ENCODE measurements around the gene IAH1. TPM values are rescaled to one million over a fixed set of nuclear protein-coding genes. Genes with fewer than 3 reads are reported as not detected.

The IAH1 gene, protein sequence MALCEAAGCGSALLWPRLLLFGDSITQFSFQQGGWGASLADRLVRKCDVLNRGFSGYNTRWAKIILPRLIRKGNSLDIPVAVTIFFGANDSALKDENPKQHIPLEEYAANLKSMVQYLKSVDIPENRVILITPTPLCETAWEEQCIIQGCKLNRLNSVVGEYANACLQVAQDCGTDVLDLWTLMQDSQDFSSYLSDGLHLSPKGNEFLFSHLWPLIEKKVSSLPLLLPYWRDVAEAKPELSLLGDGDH
- 45.9 and 50.2 TPM in 2 replicates for total RNA-seq (2013; cell fraction: nucleolus; rRNA removed)
- total RNA-seq (2014; rRNA removed), result 62.6 and 73.0 TPM in 2 replicates
- total RNA-seq (2014; rRNA removed; fragmentation: Illumina TruSeq; extraction: Trizol), result 60.3 and 61.7 TPM in 2 replicates
- 56.8 and 57.4 TPM in 2 replicates for total RNA-seq (2021)
- 85.7 TPM for polyA plus RNA-seq (2011; ENCODE audit: low read depth)
- 120 and 141 TPM in 2 replicates for polyA plus RNA-seq (2011; rRNA removed)
- 76.8 and 90.2 TPM in 2 replicates for polyA plus RNA-seq (2011; cell fraction: cytosol; rRNA removed)
- polyA plus RNA-seq (2011; cell fraction: nucleus; rRNA removed), result 37.2 and 58.7 TPM in 2 replicates
- 62.2 and 82.7 TPM in 2 replicates for polyA plus RNA-seq (2012)
- 72.0 and 72.2 TPM in 2 replicates for polyA plus RNA-seq (2014; fragmentation: Illumina TruSeq; extraction: Trizol)
- polyA plus RNA-seq (2014; fragmentation: Nextera tagmentation; extraction: Ambion mirVana), result 100 to 1,000 TPM; 120 to 125 TPM
- polyA plus RNA-seq (2014; rRNA removed), result 60.2 and 67.9 TPM in 2 replicates
- polyA plus RNA-seq (2016; fragmentation: Nextera tagmentation; extraction: Ambion mirVana), result 10 to 100 TPM; 78.6 to 83.3 TPM
- polyA minus RNA-seq (2011; rRNA and poly(A)+ RNA removed), result 65.0 and 80.6 TPM in 2 replicates
- 19.2 and 22.7 TPM in 2 replicates for polyA minus RNA-seq (2011; cell fraction: cytosol; rRNA and poly(A)+ RNA removed)
- polyA minus RNA-seq (2011; cell fraction: nucleus; rRNA and poly(A)+ RNA removed), result 16.2 and 20.2 TPM in 2 replicates
- Bru-seq, nascent RNA, result percentile 84 among the genes with signal in this experiment
- percentile 75 among the genes with signal in this experiment for BruChase-seq, experiment 1, labeled RNA remaining after a 6-hour chase
- BruChase-seq, experiment 2, labeled RNA remaining after a 2-hour chase, result percentile 68 among the genes with signal in this experiment
- long read RNA-seq, experiment 1, transcript IAH1-202 (5 exons, 2,137 nt), result minor isoform, 5 of 53 reads
- long read RNA-seq, experiment 1, transcript IAH1-215 (6 exons, 1,266 nt), result major isoform, 36 of 53 reads
- long read RNA-seq, experiment 1, partial matches to known transcripts, result 0 of 53 reads
- long read RNA-seq, experiment 1, other reads (novel, unspliced or antisense), result 10 of 53 reads
- long read RNA-seq, experiment 2, transcript IAH1-215 (6 exons, 1,266 nt), result major isoform, 155 of 231 reads
- long read RNA-seq, experiment 2, transcript IAH1-205 (6 exons, 863 nt), result minor isoform, 7 of 231 reads
- long read RNA-seq, experiment 2, transcript IAH1-202 (5 exons, 2,137 nt), result minor isoform, 32 of 231 reads
- long read RNA-seq, experiment 2, partial matches to known transcripts, result 2 of 231 reads
- long read RNA-seq, experiment 2, other reads (novel, unspliced or antisense), result 33 of 231 reads

DNA sequence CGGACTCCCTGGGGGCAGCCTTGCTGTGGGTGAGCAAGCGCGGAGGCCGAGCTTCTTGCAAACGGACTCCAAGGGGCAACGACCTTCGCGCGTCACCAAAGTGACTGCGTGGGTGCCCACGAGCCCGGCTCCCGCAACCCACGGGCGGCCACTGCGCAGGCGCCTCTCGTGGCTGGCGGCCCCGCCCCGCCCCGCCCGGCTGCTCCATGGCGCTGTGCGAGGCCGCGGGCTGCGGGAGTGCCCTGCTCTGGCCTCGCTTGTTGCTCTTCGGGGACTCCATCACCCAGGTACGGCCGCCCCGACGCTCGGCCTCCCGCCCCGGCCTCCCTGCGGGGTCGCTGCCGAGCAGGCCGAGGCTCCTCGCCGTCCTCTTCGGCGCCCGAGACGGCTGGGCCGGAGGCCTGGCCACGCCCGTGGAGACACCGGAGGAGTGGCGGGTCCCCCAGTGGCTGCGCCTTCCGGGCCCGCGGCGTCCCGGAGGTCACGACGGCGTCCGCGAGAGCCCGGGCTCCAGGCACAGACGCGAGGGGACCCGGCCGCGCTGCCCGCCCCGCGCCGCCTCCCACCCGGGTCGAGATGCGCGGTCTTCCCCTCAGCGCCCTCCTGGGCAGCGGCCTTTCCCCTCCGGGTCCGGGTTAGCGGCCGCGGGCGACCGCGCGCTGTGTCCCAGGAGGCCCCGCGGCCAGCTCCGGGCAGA lies at the start of gene IAH1:
Gene IAH1, plus strand, starts transcription at position 191 of the 697 bp plus-strand sequence. Its CDS starts 16 bp downstream, at position 207.
- CTCF ChIA-PET, result interaction anchor here (0.8 to 3.1 kb wide), 7 partner anchors 52 to 295 kb away, joined by 3 to 17 read pairs (median 4); partner anchors contain the start of genes CPSF3 and ITGB1BP1
- WGBS (ENCODE audit: insufficient coverage, insufficient replicate concordance, low lambda C conversion rate, missing lambda C conversion rate), result 2% methylated on average over 51 of the region's 91 CpGs
- Histone ChIP-seq H3K4me1 (ENCODE audit: control insufficient read depth, insufficient read depth, low read length) (peaks cover 12% of the 10 kb centered on the region; the same call in 1 of the 2 replicates), H3K27me3 (replicated peaks in 1 of 2; ENCODE audit: control insufficient read depth in 2 of 2, insufficient read depth in 2 of 2, low read length in 1 of 2) (no peaks in the 10 kb centered on the region), H3K27ac (ENCODE audit: control insufficient read depth, insufficient read depth) (peak within 1 kb of the TSS; percentile 90), H3K4me3 (peak within 1 kb of the TSS; percentile 67), H3K9me3 (replicated peaks; ENCODE audit: control insufficient read depth, insufficient read depth, low read length) (no peaks in the 10 kb centered on the region; the same call in 1 of the 3 replicates), H3K36me3 (ENCODE audit: control insufficient read depth in 2 of 2, insufficient read depth in 2 of 2, low read length in 1 of 2) (peaks cover 0 to 18% of the 10 kb centered on the region in 2 experiments; a peak in 2 of 4 replicates), H3K4me2 (ENCODE audit: control insufficient read depth, insufficient read depth) (peak within 1 kb of the TSS; percentile 97), H2AFZ (ENCODE audit: control insufficient read depth, low read depth, low read length) (peak within 1 kb of the TSS; percentile 97), H3K79me2 (ENCODE audit: control insufficient read depth, insufficient read depth, low read length) (peaks cover 23% of the 10 kb centered on the region), H3K9ac (ENCODE audit: control insufficient read depth, insufficient read depth, low read length) (peak within 1 kb of the TSS; percentile 92), H4K20me1 (ENCODE audit: control insufficient read depth, insufficient read depth) (no peaks in the 10 kb centered on the region)
- RAD21 ChIA-PET (ENCODE audit: unreplicated experiment), result interaction anchor here (0.8 to 3.6 kb wide), 7 partner anchors 9 to 124 kb away, joined by 3 to 20 read pairs (median 3); partner anchors contain the start of gene ADAM17
- POLR2A ChIA-PET, result interaction anchor here (0.6 to 2.0 kb wide), 10 partner anchors 8 to 486 kb away, joined by 3 to 9 read pairs (median 4); partner anchors contain the start of gene ADAM17
- intact Hi-C loops (cut with micrococcal nuclease; ENCODE audit: unreplicated experiment) (loop anchor here (1.0 kb wide), 1 partner anchor 51 kb away; the partner anchor contains the start of genes CPSF3 and ITGB1BP1), in situ Hi-C loops (cut with MboI) (no loop called here)
- SMC1A ChIA-PET (ENCODE audit: uncharacterized antibody, unreplicated experiment), result interaction anchor here (0.5 to 2.6 kb wide), 9 partner anchors 12 to 125 kb away, joined by 3 to 10 read pairs (median 4); partner anchors contain the start of gene ADAM17
- FAIRE-seq (no peak), ATAC-seq (peak; percentile 88), DNase-seq (ENCODE audit: low read depth, low spot score) (no peak)
- no TSS peak for BruUV-seq (replicated peaks)
- TF ChIP-seq BACH1 (IDR thresholded peaks at IDR 0.05; ENCODE audit: borderline replicate concordance), result peak; percentile 96; the same call in 1 of the 2 replicates
- 0 out of 2 replicates have a peak, but pooled peaks have one; percentile 21 for TF ChIP-seq BCLAF1 (IDR thresholded peaks at IDR 0.05)
- TF ChIP-seq NRF1 (conservative IDR thresholded peaks at IDR 0.05; ENCODE audit: low read depth, low read length), result peak; percentile 37; the same call in 1 of the 2 replicates
- TF ChIP-seq REST (IDR thresholded peaks at IDR 0.05; ENCODE audit: low read depth, low read length), result 0 out of 2 replicates have a peak, but pooled peaks have one; percentile 16
- peak; percentile 63 for TF ChIP-seq GATAD2B (conservative IDR thresholded peaks at IDR 0.05; ENCODE audit: low read depth)
- TF ChIP-seq, protein P1, sequence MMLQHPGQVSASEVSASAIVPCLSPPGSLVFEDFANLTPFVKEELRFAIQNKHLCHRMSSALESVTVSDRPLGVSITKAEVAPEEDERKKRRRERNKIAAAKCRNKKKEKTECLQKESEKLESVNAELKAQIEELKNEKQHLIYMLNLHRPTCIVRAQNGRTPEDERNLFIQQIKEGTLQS (IDR thresholded peaks at IDR 0.05; ENCODE audit: borderline replicate concordance, extremely low read depth, low read depth, low read length), result peak; percentile 14; the same call in 1 of the 2 replicates
- no peak for TF ChIP-seq HDGF (IDR thresholded peaks at IDR 0.05)

All from GM12878 (cell line).